Dedifferentiated amniotic fluid mesenchymal stem cell (primary cell): Measurements from ENCODE around the gene NDFIP2.

Experiments
- DNase-seq: peaks from one replicate; pipeline ENCODE4 v3.0.0-alpha.2; 2016; ENCODE audit errors: extremely low spot score

Gene NDFIP2

DNA sequence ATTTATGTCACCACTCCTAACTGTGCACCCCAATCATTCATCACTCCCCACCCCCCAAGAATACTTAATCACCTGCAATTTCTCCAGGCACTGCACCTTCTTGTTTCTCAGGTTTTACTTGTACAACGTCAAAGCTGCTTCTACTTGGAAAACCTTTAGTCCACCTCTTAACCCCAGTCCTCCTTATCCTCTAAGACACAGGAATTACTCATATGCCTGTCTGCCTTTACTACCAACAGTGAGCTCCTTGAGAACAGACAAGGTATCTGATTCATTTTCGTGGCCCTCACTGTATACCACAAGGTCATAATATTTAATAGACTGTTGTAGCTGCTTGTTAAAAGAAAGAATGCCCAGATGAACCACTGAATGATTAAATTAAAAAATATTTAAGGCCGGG is 21.0 kb upstream of the NDFIP2 start:
- no peak for DNase-seq

DNA sequence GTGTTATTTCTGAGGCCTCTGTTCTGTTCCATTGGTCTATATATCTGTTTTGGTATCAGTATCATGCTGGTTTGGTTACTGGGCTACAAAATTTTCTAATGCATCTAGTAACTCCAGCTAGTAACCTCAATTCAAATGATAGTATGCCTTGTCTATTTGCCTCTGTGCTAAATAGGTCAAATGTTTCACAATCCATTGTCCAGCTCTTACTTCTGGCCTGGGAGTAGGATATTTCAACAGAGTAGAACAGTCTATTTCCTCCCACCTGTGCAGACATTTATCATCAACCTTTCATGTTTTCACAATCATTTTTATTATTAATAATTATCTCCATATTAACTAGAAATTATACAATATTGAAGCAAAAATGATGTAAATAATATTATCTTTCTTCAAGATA is 18.1 kb upstream of the NDFIP2 start:
- no peak for DNase-seq

DNA sequence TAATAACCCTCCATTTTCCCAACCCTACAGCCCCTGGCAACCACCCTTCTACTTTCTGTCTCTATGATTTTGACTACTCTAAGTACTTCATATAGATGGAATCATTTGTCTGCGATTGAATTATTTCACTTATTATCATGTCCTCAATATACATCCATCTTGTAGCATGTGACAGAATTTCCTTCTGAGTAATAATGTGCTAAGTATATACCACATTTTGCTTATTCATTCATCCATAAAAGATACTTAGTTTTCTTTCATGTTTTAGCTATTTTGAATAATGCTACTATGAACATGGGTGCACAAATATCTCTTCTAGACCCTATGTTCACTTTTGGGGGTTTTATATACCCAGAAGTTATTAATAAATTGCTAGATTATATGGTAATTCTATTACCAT is 17.4 kb upstream of the NDFIP2 start:
- DNase-seq, result no peak

DNA sequence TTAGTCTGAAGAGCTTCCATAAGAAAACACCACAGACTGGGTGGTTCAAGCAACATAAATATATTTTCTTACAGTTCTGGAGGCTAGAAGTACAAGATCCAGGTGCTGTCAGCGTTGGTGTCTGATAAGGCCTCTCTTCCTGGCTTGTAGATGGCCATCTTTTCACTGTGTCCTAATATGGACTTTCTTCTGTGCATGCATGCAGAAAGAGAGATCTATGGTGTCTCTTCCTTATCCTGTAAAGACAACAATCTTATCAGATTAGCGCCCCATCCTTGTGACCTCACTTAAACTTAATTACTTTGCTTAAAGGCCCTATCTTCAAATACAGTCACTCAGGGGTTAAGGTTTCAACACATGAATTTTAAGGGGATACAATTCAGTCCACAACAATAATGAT is 14.1 kb upstream of the NDFIP2 start:
- DNase-seq, result no peak

DNA sequence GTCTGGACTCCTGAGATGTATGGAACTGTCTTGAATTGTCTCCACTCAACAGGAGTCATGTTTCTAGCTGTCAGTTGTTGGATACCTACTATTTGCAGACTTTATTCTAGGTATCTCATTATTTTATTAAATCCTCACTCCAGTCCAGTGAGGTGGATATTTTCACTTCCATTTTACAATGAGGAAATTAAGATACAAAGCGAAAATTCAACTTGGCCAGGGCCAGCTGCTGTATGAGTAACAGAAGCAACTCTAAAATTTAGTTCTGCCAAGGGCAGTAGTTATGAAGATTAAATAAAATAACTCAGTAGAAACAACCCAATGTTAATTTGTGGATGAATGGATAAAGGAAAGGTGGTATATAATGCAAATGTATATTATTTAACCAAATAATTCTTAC is 12.6 kb upstream of the NDFIP2 start:
- no peak for DNase-seq

DNA sequence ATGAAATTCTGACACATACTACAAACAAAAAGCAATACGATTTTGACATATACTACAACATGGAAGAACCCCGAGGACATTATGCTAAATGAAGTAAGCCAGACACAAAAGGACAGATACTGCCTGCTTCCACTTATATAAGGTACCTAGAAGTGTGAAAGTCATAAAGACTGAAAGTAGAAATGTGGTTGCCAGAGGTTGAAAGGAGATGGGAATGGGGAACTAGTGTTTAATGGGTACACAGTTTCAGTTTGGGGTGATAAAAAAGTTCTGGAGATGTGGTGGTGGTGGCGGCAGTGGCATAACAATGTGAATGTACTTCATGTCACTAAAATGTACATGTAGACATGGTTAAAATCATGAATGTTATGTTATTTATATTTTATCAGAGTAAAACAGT is 12.1 kb upstream of the NDFIP2 start:
- DNase-seq, result no peak

DNA sequence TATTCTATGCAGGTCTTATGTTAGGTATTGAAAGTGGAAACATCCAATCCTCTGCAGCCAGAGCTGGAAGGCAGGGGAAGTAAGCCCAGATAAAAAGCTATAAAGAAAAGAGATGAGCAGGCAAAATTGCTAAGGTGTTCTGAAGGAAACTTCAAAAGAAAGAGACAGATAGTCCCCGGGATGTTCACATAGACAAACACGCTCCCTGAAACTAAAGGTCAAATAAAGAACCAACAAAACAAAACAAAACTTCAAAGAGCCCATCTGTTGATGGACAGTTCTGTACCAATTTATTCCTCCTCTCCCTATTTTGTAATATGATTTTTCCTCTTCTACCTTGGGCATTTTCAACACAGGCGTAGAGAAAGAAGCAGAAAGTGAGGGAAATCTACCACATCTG is 11.3 kb upstream of the NDFIP2 start:
- no peak for DNase-seq

DNA sequence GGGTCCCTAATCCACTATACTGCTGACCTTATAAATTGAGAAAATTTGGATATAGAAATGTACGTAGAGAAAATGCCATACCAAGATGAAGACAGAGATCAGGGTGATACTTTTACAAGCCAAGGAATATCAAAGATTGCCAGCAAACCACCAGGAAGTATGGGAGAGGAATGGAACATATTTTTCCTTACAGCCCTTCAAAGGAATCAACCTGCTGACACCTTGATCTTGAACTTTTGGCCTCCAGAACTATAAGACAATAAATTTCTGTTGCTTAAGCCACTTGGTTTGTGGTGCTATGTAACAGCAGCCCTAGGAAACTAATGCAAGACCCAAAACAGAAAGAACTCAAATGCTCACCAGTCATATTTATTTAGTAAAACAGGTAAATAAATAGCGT is 10.3 kb upstream of the NDFIP2 start:
- no peak for DNase-seq

DNA sequence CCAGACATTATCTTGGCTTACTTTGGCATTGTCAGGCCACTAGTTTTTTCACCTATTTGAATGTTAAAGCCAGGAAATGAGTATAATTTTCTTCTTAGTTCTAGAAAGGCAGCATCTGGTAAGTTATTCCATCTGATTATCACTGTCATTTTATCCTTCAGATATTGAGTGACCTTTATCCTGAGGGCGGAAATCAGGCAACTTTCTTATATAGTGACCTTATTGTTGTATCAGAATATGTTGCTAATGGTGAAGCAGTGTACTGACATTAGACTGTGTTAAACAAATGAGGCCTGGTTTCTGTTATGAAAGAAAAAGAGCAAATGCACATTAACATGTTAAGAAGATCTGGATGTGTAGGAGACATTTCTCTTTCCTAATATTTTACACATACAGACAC is 5.4 kb upstream of the NDFIP2 start:
- DNase-seq, result no peak

DNA sequence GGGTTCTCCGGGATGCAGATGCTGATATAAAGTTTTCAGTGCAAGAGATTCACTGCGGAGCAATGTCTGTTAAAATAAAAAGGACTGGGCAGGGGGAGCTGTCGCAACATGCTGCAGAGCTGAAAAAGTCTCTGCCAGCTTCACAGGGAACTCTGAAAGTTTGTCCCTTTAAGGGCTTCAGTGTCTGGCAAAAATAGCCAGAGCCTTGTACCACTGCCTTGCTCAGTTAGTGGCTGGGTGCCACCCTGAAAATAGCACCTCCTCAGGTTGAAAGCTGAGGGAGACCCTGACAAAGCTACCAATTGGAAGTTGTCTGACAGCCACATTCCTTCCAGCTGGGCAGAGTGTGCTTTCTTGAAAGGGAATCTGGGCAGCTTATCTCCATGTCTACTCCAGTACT is 3.0 kb upstream of the NDFIP2 start:
- DNase-seq, result no peak

DNA sequence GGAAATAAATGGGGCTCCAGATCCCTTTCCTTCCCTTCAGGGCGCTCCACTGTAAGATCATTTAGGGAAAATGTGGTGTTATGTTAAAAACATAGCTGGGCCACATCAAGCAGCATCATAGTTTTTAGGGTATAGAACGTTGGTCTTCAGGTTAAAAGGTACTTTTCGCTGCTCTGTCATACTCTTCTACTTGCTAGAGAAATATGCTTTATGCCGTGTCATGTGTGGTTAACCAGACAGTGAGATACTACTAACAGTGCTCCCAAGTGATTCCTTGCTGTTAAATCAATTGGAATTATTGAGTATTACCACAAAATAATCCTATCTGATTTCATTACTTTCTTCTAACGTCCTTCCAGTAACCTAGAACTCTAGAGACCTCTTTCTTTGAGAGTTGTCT is 1.1 kb upstream of the NDFIP2 start:
- no peak for DNase-seq

DNA sequence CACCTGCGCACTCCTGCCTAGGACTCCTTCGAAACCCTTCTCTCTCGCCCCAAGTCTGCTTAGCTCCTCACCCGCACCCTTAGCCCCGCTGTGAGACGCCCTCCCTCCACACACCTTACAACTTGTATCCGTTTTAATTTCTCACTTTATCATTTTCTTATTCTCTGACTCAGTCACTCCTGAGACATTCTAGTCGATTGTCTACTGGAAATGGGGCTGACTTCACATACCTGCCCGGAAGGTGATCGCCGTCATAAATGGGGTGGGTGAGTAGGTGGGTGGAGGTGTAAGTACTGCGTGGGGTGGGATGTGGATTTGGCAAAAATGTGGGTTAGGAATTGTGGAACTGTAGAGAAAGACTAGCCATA is 714 bp downstream of the NDFIP2 start:
- no peak for DNase-seq

DNA sequence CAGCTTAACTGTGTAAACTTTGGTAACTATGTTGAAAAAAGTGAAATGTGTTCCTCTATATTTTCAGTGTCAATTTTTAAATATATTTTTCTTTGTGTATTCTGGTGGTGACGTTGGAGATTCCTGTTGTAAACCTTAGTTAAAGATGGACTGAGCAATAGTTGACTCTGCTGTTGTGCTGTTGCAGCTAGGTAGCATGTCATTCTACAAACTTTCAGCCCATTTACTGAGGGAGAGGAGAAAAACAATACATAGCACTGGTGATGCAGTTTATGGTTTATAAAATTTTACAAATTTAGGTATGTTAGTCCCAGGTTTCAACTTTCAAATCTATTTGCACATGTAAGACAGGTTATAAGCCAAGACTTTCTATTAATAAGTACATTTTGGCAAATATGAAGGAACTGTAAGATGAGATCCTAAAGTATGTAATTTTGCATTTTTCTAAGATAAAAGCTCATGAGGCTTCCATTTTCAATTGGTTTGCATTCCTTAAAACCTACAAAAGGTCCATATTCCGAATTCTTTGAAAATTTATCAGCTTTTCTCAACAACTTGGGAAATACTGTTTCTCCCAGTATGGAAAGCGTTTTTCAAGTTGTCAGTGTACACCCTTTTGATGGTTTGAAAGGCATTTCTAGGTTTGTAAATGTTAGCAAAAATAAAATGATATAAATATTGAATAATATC is 1.5 kb downstream of the NDFIP2 start:
- peak; percentile 38 for DNase-seq

DNA sequence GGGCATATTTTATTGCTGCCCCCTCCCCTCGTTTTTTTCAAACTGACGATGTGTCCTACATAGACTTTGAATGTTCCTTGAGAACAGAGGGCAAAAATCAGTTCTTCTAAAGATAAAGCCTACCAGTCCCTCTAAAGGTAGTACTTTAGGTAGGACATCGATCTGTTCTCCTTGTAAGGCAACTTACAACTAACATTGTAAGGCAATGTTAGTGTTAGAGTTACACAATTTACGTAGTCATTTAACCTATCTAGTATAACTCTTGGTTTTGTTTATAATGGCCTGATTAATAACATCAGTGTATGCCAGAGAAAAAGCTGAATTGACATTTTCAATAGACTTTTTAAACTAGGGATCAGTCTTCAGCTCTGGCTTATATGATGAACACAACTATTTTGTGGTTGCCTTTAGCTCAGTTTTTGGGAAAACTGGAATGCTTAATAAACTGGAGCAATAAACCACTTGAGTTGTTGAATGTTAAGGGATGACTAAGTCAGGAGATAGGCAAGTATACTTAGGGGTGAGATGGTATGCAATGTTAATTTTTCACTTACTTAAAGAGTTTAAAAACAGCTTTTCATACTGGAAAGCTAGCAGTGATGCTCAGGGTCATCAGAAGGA is 2.2 kb downstream of the NDFIP2 start:
- no peak for DNase-seq

DNA sequence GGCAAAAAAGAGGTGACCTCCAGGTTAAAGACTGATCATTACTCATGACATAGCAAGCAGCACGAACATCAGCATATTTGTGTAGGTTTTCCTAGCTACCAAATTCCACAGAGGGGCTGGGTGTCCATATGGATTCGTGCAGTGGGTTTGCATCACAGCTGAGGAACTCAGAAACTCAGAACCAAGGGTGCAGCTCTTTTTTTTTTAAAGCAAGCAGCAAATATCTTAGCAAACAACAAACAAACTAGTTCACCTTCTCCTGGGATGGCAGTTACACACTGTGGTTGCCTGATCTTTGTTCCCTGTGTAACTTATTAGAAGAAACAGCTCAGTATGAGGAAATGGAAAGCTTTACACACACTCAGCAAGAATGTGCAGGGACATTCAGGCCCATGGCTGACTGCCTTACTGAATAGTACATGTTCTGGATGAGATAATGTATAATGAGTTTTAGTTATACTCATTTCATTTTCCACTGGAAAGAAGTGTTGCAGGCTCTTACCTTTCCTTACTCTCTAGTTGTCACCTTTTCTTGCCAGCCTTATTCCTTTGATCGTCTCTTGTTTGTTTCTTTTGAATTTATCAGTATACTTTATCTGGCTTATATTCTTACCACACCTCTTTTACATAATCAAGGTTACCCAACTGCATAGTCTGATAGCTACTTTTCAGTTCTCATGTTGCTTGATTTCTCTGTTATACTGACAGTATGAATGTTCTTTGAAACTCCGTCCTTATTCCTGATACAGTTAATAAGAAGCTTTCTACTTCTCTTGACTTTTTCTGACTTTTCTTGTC is 4.3 kb downstream of the NDFIP2 start:
- DNase-seq, result peak; percentile 94

DNA sequence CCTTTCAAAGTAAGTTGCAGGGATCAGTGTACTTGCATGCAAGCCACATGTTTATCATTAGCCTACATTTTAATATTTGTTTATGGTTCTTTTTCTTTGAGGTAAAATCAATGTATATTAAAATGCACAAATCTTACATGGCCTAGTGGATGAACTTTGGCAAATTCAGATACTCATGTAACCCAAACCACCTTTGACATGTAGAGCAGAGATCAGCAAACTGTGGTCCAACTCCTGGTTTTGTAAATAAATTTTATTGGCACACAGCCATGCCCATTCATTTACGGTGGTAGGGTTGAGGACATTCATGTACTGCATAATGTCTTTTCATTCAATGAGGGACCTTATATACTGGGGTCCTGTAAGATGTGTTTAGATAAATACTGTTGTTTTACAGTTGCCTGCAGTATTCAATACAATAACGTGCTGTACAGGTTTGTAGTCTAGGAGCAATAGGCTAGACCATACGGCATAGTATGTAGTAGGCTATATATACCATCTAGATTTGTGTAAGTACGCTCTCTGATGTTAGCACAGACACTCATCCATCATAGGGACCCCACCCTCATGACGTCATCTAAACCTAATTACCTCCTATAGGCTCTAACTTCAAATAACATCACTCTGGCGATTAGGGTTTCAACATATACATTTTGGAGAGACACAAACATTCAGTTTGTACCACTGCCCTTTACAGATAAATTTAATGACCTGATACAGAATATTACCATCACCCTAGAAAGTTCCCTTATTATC is 5.7 kb downstream of the NDFIP2 start:
- DNase-seq, result no peak

DNA sequence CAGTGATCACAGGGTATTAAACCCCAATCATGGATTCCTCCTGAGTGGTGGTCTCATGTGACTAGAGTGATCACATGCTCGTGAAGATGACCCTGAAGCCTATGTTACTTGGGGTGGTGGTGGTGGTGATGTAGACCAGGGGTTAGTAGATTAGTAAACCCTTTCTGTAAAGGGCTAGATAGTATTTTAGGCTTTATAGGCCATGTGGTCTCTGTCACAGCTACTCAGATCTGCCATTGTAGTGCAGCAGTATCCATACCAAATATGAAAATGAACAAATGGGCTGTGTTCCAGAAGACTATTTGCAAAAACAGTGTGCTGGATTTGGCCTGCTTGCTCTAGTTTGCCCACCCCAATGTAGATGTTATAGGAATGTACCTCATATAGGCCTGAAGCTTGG is 9.4 kb downstream of the NDFIP2 start:
- DNase-seq, result no peak

DNA sequence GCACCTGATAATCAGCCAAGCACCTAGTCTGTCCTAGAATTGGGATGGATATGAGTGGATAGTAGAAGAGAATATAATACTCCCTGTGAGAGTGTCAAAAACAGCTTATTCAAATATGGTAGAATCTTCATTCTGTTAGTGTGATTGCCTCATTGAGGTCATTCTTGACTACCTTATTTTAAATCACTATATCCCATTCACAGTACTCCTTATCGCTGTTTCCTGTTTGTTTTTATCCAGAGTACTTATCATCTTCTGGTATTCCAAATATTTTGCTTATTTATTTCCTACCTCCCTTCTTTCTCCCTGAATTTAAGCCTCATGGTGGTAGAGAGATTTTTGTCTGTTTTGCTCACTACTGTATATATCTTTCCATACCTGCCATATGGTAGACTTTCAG is 9.9 kb downstream of the NDFIP2 start:
- DNase-seq, result no peak

DNA sequence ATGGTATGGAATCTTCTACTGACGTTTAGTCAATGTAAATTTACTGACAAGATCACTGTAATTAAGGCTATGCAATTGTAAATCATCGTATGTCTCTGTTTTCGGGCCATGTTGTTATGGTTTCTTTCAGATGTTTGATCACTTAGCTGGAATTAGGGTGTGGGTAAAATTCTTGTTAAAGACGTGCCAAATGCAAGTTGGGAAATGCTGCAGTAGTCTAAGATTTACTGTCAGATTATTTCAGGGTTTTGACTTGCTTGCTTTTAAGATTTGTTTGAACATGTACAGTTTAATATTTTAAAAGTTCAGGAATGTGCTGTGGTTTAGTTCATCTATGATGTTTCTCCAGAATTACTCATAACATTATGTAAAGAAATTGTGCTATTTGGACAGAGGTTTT is 10.8 kb downstream of the NDFIP2 start:
- peak; percentile 91 for DNase-seq

DNA sequence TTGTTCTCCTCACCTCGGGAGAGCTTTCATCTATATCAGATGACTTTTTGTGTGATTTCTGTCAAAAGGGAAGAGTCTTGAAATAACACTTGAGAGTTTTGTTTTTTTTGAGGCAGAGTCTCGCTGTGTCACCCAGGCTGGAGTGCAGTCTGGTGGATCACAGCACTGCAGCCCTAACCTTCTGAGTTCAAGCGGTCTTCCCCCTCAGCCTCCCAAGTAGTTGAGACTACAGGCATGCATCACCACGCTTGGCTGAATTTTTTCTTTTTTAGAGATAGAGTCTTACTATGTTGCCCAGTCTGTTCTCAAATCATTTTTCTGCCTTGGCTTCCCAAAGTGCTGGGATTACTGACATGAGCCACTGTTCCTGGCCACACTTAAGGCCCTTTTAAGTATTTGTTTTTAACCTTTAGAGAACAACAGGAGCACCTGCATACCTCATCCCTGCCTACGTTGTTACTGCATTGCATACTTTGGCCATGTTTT is 11.4 kb downstream of the NDFIP2 start:
- DNase-seq, result no peak

DNA sequence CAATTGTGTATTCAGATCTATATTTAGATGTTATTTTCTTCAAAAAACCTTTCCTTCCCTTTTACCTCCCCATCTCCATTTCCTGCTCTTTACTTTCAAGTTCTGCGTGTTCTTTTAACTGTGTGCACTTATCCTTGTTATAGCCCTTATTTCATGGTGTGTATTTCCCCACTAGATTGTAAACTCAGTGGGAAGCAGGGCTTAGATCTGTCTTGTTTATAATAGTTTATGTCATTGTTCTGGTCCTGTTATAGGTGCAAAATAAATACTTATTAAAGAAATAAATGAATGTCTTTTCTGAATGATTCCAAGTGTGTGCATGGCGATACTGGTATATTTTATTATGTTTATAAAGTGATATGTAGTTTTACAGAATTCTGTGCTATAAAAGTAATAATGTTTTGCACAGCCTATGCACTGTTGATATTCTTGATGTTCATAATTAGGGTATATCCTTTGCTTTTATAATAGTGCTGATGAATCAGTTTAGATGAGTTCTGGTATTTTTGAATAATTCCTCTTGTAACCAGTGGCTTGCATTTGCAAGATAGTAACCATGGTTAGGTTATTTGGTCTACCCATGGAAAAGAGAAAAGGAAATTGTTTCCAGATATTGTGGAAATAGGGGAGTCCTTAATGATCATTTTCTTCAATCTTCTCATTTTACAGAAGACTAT is 12.1 kb downstream of the NDFIP2 start:
- DNase-seq, result no peak

DNA sequence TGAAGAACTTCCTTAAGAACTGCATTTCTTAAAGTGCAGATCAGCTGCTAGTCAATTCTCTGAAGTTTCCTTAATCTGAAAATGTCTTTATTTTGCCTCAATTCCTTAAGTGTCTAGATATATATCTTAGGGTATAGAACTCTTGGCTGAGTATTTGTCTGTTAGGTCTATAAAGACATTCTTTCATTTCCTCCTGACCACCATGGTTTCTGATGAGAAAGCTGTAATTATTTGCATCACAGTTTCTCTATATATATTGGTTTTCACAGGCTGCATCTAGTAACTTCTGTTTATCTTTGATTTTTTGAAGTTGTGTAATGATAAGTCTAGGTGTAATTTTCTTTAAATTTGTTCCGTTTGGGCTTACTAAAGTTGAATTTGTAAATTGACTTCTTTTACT is 15.2 kb downstream of the NDFIP2 start:
- DNase-seq, result no peak
